ENCODE data around the gene SHTN1. TPM values are rescaled to one million over a fixed set of nuclear protein-coding genes. Genes with fewer than 3 reads are reported as not detected.

The SHTN1 gene
- total and polyA plus RNA-seq, 7 donors, result 4.1 to 12.5 (median 6.1) TPM

DNA sequence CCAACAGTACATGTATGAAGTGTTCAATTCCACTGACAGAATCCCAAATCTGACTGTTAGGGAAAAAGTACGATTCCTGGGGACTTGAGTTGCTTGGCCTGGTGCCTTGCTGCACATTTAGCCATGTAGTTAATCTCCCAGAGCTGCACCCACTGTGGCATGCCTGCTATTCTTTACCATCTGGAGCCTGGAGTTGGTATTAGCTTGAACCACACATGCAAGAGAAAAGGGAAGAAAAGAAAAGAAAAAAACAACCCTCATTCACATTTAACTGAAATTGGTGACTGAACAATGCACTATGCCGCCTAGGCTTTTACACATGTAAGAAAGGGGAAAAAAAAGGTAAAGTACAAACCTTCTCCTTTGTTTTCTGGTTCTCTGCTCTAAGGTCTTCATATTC lies 26.1 kb downstream of the SHTN1 start:
- H3K27me3 ChIP-seq, result no peaks in the 10 kb centered on the region
- H3K4me1 ChIP-seq, result no peaks in the 10 kb centered on the region
- 86 to 89% methylated on average over 2 of the region's 2 CpGs for whole genome bisulfite sequencing, 2 donors
- H3K36me3 ChIP-seq, result peaks cover 0 to 8% (median 0%) of the 10 kb centered on the region in 4 donors
- TF ChIP-seq POLR2AphosphoS5 (IDR thresholded peaks at IDR 0.05), result no peak
- TF ChIP-seq EP300 (IDR thresholded peaks at IDR 0.05), result no peak
- no peak for TF ChIP-seq POLR2A (IDR thresholded peaks at IDR 0.05)
- TF ChIP-seq, protein P1, sequence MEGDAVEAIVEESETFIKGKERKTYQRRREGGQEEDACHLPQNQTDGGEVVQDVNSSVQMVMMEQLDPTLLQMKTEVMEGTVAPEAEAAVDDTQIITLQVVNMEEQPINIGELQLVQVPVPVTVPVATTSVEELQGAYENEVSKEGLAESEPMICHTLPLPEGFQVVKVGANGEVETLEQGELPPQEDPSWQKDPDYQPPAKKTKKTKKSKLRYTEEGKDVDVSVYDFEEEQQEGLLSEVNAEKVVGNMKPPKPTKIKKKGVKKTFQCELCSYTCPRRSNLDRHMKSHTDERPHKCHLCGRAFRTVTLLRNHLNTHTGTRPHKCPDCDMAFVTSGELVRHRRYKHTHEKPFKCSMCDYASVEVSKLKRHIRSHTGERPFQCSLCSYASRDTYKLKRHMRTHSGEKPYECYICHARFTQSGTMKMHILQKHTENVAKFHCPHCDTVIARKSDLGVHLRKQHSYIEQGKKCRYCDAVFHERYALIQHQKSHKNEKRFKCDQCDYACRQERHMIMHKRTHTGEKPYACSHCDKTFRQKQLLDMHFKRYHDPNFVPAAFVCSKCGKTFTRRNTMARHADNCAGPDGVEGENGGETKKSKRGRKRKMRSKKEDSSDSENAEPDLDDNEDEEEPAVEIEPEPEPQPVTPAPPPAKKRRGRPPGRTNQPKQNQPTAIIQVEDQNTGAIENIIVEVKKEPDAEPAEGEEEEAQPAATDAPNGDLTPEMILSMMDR (IDR thresholded peaks at IDR 0.05), result no peak
- no peak overlapping the region for H3K4me3 ChIP-seq
- no peak for DNase-seq
- H3K27ac ChIP-seq, result no peak overlapping the region
- intact Hi-C loops (cut with DNase I), result no loop called here
- no peaks in the 10 kb centered on the region for H3K9me3 ChIP-seq

DNA sequence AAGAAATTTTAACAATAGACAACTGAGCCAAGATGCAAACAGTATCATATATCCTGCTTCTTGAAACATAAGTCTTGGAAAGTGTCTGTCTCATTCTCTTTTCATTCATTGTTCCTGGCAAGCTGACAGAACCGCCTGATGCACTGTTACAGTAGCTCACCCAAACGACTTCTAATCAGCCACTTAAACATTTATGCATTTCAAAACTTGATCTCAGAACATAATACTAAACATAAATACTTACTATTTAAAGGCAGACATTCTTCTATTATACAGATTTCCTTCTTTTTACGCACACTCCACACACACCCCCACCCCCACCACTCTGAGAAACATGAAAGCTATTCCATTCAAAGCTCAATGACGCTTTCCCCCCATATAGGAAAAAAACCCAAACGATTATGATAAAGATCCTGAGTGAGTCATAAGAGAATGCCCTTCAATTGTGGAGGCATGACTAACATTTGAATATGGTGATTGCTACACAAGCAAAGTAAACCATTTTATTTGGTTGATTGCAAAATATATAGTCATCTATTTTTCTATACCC lies 30.5 kb downstream of the SHTN1 start:
- peaks cover 0 to 8% (median 0%) of the 10 kb centered on the region in 4 donors for H3K36me3 ChIP-seq

DNA sequence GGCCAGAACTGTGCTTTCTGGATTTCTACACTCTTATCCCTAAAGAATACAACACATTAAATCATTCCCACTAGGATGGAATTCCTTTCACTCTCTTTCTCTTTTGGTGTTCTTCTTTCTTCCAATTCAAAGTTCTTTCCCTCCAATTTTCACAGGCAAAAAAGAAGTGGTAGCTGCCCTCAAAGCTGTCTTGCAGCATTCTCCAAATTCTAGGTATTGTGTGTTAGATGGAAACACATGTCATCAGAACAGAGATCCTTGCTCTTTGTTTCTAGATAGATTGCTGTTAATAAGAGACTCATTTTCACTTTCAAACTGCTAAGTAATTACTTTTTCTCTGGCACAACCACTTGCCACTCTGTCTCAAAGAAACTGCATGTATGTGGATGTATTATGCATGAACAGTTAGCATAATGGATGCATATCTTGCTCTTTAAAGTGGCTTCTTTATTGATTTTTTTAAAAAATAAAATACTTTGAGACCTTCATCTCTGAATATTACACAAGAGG lies 31.0 kb downstream of the SHTN1 start:
- no peak for DNase-seq
- no peak for TF ChIP-seq POLR2A (IDR thresholded peaks at IDR 0.05)
- TF ChIP-seq POLR2AphosphoS5 (IDR thresholded peaks at IDR 0.05), result no peak
- TF ChIP-seq, protein P1 (IDR thresholded peaks at IDR 0.05), result no peak
- TF ChIP-seq EP300 (IDR thresholded peaks at IDR 0.05), result no peak
- no peaks in the 10 kb centered on the region for H3K9me3 ChIP-seq
- H3K27ac ChIP-seq, result no peak overlapping the region
- H3K4me1 ChIP-seq, result no peaks in the 10 kb centered on the region
- H3K36me3 ChIP-seq, result peaks cover 0 to 8% (median 0%) of the 10 kb centered on the region in 4 donors
- H3K4me3 ChIP-seq, result no peak overlapping the region
- intact Hi-C loops (cut with DNase I), result no loop called here
- no peaks in the 10 kb centered on the region for H3K27me3 ChIP-seq

More for the DNA sequence above, 30.5 kb downstream of the SHTN1 start:
- no peak for DNase-seq
- H3K9me3 ChIP-seq, result no peaks in the 10 kb centered on the region
- no peak overlapping the region for H3K4me3 ChIP-seq
- no peaks in the 10 kb centered on the region for H3K27me3 ChIP-seq
- TF ChIP-seq POLR2A (IDR thresholded peaks at IDR 0.05), result no peak
- intact Hi-C loops (cut with DNase I), result no loop called here
- no peaks in the 10 kb centered on the region for H3K4me1 ChIP-seq
- H3K27ac ChIP-seq, result no peak overlapping the region
- WGBS, 2 donors, result 63 to 71% methylated on average over 5 of the region's 5 CpGs

DNA sequence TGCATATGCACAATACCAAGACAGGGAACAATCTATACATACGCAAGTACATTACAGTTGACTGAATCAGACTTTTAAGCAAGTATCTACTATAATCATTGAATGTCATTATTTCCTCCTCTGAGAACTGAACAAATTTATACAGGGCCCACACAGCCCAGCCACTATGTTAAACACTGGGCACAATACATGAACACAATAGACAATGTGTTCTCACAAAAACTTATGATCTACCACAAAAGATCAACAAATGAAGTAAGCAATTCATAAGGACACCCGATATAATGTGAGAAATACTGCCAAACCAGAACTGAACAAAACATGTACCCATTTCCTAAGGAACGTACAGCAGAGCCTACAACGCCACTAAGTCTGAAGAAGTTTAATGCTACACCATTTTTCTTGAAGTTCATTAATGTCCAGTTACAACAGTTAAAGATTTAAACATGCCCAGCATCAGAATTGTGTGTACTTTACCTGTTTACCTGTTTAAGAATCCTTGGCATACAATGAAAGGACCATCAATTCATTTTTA lies 31.5 kb downstream of the SHTN1 start:
- no peaks in the 10 kb centered on the region for H3K4me1 ChIP-seq
- TF ChIP-seq POLR2A (IDR thresholded peaks at IDR 0.05) (no peak), EP300 (IDR thresholded peaks at IDR 0.05) (no peak), POLR2AphosphoS5 (IDR thresholded peaks at IDR 0.05) (no peak)
- TF ChIP-seq, protein P1 (IDR thresholded peaks at IDR 0.05), result no peak
- no peak overlapping the region for H3K4me3 ChIP-seq
- 91 to 93% methylated on average over 4 of the region's 4 CpGs for WGBS, 2 donors
- no peak for DNase-seq
- H3K27ac ChIP-seq, result no peak overlapping the region
- intact Hi-C loops (cut with DNase I), result no loop called here
- H3K9me3 ChIP-seq, result no peaks in the 10 kb centered on the region
- peaks cover 0 to 8% (median 0%) of the 10 kb centered on the region in 4 donors for H3K36me3 ChIP-seq
- H3K27me3 ChIP-seq, result no peaks in the 10 kb centered on the region

DNA sequence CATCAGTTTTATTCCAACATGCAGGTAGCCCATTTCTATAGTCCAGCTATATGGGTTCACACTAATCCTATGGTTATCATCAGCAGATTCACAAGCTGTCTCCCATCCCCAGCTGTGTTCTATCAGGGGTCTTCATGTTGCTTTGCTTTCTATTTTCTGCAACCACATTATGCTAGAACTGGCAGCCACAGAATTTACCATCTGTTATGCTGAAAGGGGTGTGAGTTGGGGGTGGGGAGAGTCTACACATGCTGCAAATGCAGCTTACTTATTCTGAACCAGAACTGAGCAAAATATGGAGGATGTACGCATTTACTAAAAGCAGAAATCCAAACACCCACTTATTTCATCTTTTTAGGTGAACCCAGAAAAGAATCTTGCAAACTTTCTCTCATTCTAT lies 32.9 kb downstream of the SHTN1 start:
- Histone ChIP-seq H3K36me3 (peaks cover 0 to under 1% (median 0%) of the 10 kb centered on the region in 4 donors), H3K4me3 (no peak overlapping the region), H3K27me3 (no peaks in the 10 kb centered on the region), H3K9me3 (no peaks in the 10 kb centered on the region), H3K4me1 (no peaks in the 10 kb centered on the region), H3K27ac (no peak overlapping the region)
- intact Hi-C loops (cut with DNase I), result no loop called here
- TF ChIP-seq EP300 (IDR thresholded peaks at IDR 0.05) (no peak), POLR2A (IDR thresholded peaks at IDR 0.05) (no peak), POLR2AphosphoS5 (IDR thresholded peaks at IDR 0.05) (no peak)
- TF ChIP-seq, protein P1 (IDR thresholded peaks at IDR 0.05), result no peak
- 80 to 92% methylated on average over 1 of the region's 1 CpG for WGBS, 2 donors
- DNase-seq, result no peak
